Measurements from ENCODE around the gene SKA2. TPM values are rescaled to one million over a fixed set of nuclear protein-coding genes. Genes with fewer than 3 reads are reported as not detected.
"Not testable (repeated sequence)": the region's sequence is repeated elsewhere in the genome, so short reads cannot be mapped to it uniquely, and the experiment has no call there.

Gene SKA2
- total RNA-seq, 6 experiments from 2014 or later: 12.2 to 23.1 (median 13.5) TPM

- Histone ChIP-seq H3K36me3 (peaks cover 0 to 4% (median 2%) of the 10 kb centered on the region in 4 donors), H3K9me3 (no peaks in the 10 kb centered on the region), H3K4me3 (no peak overlapping the region), H3K27me3 (no peaks in the 10 kb centered on the region), H3K27ac (no peak overlapping the region), H3K4me1 (no peaks in the 10 kb centered on the region)
- DNase-seq: no peak
- intact Hi-C loops (cut with DNase I): no loop called here
- no peak for ATAC-seq
- TF ChIP-seq CTCF (IDR thresholded peaks at IDR 0.05) (no peak), POLR2A (IDR thresholded peaks at IDR 0.05) (no peak)
- 73% methylated on average over 7 of the region's 8 CpGs for whole genome bisulfite sequencing (ENCODE audit: insufficient coverage, low coverage, low lambda C conversion rate, missing lambda C conversion rate)
Measured at GRCh38 chr17:59093702-59094231, 61.2 kb downstream of the SKA2 start.

DNA sequence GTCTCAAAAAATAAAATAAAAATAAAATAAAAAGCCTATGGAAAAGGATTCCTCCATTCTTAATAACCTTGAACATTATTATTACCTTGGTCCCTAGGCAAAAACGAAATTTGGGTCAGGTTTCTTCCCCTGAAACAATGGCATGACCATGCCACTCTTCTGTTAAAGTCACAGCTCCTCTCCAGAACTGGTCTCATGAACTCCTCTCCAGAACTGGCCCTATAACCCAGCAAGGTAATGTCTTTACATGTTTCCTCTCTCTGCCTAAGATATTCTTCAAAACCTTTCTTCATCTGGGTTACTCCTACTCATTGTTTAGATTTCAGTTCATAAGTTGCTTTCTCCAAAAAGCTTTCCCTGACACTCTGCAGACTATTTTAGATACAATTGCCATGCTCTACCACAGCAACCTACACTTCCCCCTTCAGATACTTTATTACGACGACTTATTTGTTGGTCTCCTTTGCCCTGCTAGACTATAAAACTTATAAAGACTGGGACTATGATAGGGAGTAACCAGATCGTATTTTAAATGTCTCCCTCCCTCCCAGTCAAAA is 61.8 kb downstream of the SKA2 start:
- 76% methylated on average over 4 of the region's 4 CpGs for WGBS (ENCODE audit: insufficient coverage, low coverage, low lambda C conversion rate, missing lambda C conversion rate)
- intact Hi-C loops (cut with DNase I): no loop called here
- DNase-seq (no peak), ATAC-seq (no peak)
- Histone ChIP-seq H3K36me3 (peaks cover 0 to 8% (median 2%) of the 10 kb centered on the region in 4 donors), H3K27ac (no peak overlapping the region), H3K9me3 (no peaks in the 10 kb centered on the region), H3K27me3 (no peaks in the 10 kb centered on the region), H3K4me3 (no peak overlapping the region), H3K4me1 (no peaks in the 10 kb centered on the region)
- TF ChIP-seq POLR2A (IDR thresholded peaks at IDR 0.05) (no peak), CTCF (IDR thresholded peaks at IDR 0.05) (no peak)

DNA sequence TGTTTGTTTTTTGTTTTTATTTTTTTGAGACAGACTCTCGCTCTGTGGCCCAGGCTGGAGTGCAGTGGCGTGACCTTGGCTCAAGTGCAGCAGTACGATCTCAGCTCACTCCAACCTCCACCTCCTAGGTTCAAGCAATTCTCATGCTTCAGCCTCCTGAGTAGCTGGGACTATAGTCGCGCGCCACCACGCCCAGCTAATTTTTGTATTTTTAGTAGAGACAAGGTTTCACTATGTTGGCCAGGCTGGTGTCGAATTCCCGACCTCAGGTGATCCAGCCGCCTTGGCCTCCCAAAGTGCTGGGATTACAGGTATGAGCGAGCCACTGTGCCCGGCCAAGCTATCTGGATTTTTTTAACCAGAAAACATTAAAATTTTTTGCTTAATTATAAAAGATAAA is 64.4 kb downstream of the SKA2 start:
- 96% methylated on average over 11 of the region's 12 CpGs for WGBS (ENCODE audit: insufficient coverage, low coverage, low lambda C conversion rate, missing lambda C conversion rate)
- H3K27ac ChIP-seq, DNase-seq: not testable (repeated sequence)

GRCh38 chr17:59084154-59084553 is 70.8 kb downstream of the SKA2 start:
- no peak overlapping the region for H3K27ac ChIP-seq
- no peaks in the 10 kb centered on the region for H3K4me1 ChIP-seq
- H3K36me3 ChIP-seq: peaks cover 0 to 24% (median 7%) of the 10 kb centered on the region in 4 donors
- H3K4me3 ChIP-seq: no peak overlapping the region
- H3K9me3 ChIP-seq: no peaks in the 10 kb centered on the region
- ATAC-seq: no peak
- no peaks in the 10 kb centered on the region for H3K27me3 ChIP-seq
- intact Hi-C loops (cut with DNase I): no loop called here
- TF ChIP-seq POLR2A (IDR thresholded peaks at IDR 0.05): no peak
- TF ChIP-seq CTCF (IDR thresholded peaks at IDR 0.05): no peak
- DNase-seq: no peak
- WGBS (ENCODE audit: insufficient coverage, low coverage, low lambda C conversion rate, missing lambda C conversion rate): 92% methylated on average over 4 of the region's 4 CpGs

More for the DNA sequence above, 64.4 kb downstream of the SKA2 start:
- H3K4me3 ChIP-seq; H3K27me3 ChIP-seq; H3K4me1 ChIP-seq; H3K9me3 ChIP-seq; intact Hi-C loops (cut with DNase I); ATAC-seq: not testable (repeated sequence)
- H3K36me3 ChIP-seq: peaks cover 0 to 15% (median 5%) of the 10 kb centered on the region in 4 donors

DNA sequence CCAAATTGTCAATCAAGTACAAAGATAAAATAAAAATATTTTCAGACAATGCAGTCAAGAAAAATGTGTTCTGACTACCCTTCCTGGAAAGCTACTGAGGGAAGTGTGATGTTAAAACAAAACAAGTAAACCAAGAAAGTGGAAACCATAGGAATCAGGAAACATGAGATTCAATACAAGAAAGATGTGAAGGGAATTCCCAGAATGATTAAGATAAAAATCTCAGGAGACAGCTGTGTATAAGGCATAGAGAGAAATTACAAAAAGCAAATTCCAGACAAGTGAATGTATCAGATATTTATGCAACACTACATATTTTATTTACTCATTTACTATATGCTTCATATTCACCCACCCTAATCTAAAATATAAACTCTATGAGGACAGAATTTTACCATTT is 80.5 kb downstream of the SKA2 start:
- Histone ChIP-seq H3K9me3 (no peaks in the 10 kb centered on the region), H3K27ac (no peak overlapping the region), H3K4me1 (no peaks in the 10 kb centered on the region), H3K4me3 (no peak overlapping the region), H3K27me3 (no peaks in the 10 kb centered on the region), H3K36me3 (peaks cover 0 to 49% (median 4%) of the 10 kb centered on the region in 4 donors)
- ATAC-seq (no peak), DNase-seq (no peak)
- TF ChIP-seq POLR2A (IDR thresholded peaks at IDR 0.05): no peak
- intact Hi-C loops (cut with DNase I): no loop called here

Data from right lobe of liver (tissue), 6 donors.